Activated CD4-positive, CD25-positive, alpha-beta regulatory T cell treated with anti-CD3 and anti-CD28 coated beads, Interleukin-2, amount 50 U/mL, for 16 hours (primary cell): ENCODE data around the gene BMPR1A.

Source experiments
- DNase-seq: peaks from one replicate; pipeline ENCODE4 v3.0.0-alpha.2; 2020; ENCODE audit warnings: low read depth, low spot score

The BMPR1A gene

DNA sequence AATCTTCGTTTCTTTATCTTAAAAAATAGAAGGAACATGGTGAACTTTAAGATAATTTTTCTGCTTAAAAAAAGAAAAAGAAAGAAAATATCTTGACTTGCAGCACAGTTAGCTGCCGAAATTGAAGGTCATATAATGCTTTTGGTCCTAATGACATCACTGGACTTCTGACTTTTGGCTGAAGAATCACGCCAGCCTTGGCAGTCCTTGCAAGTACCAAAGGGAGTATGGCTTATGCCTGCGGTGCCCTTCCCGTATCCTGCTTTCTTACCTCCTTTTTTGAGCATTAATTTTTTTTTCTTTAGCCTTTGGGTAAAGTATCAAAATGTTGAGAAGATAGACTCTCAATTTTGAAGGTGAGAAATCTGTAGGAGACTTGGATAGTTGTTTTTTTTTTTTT, 7.0 kb downstream of the BMPR1A start:
- no peak for DNase-seq

DNA sequence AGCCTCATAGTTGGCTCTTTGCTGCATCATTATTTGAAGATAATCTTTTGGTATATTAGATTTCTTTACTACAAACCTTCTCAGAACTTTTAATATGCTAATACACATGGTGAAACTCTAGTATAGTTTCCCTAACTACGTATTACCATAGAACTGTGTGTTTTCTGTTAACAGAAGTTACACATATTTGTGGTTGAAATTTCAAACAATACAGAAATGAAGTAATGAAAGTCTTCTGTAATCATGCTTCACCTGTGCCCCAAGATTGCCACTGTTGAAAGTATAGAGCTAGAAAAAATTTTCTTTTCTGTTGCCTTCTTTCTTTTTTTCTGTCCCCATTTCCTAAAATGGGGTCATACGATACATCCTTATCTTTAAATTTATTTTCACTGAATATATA, 9.1 kb downstream of the BMPR1A start:
- no peak for DNase-seq

DNA sequence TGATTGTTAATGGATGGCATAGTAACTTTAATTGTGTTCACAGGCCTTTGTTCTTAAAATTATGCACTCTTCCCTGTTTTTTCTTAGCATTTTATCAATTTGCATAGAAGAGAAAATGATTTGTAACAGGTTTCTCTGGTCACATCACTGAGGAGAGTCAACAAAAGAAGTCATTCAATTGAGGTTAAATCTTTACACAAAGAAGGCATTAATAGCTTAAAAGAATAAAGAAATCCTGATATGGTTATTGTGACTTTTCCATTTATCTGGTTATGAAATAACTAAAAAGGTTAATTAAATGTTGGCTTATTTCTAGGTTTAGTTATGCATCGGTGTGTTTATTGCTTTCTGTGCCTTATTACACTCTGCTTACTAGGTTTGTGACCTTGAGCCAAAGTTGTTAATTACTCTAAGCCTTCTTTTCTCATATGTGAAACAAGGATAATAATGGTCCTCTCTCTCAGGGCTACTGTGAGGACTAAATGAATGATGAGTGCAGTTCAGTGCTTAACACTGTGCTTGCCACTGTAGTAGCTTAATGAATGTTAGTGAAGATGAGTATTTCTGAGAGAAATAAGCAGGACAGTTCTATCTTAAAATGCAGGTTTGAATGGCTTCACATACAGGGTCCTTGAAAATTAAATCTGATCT, 12.1 kb downstream of the BMPR1A start:
- no peak for DNase-seq

DNA sequence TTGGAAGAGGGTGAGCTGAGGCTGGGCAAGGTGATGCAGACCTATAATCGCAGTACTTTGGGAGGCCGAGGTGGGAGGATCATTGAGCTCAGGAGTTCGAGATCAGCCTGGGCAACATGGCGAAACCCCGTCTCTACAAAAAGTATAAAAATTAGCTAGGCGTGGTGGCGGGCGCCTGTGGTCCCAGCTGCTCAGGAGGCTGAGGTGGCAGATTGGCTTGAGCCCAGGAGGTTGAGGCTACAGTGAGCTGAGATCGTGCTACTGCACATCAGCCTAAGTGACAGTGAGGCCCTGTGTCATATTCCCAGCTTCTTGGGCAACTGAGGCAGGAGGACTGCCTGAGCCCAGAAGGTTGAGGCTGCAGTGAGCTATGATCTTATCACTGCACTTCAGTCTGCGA, 13.6 kb downstream of the BMPR1A start:
- DNase-seq, result no peak

DNA sequence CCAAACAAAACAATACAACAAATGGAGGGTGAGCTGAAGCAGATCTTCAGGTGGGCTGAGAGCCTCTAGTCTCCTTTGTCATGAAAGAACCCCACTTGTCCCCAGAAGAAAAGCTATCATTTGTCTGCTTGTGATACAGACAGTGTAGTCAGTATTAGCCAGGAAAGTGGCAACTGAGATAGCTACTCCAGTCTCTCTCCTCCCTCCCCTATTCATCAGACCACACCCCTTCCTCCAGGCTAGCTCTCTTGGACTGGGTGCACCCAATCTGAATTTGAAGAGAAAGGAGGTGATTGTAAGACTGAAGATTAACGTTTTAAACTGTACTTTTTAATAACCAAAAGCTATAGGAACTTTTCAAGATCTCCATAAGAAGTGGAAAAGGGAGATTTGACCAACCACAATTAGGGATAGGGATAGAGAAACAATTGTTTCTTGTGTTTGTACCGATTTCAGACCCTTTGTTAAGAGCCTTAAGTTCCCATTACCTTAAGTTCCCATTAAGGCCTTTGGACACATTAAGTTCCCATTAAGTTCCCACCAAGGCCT, 14.1 kb downstream of the BMPR1A start:
- no peak for DNase-seq

- DNase-seq, result no peak
Measured at GRCh38 chr10:86773498-86773897, 17.1 kb downstream of the BMPR1A start.

DNA sequence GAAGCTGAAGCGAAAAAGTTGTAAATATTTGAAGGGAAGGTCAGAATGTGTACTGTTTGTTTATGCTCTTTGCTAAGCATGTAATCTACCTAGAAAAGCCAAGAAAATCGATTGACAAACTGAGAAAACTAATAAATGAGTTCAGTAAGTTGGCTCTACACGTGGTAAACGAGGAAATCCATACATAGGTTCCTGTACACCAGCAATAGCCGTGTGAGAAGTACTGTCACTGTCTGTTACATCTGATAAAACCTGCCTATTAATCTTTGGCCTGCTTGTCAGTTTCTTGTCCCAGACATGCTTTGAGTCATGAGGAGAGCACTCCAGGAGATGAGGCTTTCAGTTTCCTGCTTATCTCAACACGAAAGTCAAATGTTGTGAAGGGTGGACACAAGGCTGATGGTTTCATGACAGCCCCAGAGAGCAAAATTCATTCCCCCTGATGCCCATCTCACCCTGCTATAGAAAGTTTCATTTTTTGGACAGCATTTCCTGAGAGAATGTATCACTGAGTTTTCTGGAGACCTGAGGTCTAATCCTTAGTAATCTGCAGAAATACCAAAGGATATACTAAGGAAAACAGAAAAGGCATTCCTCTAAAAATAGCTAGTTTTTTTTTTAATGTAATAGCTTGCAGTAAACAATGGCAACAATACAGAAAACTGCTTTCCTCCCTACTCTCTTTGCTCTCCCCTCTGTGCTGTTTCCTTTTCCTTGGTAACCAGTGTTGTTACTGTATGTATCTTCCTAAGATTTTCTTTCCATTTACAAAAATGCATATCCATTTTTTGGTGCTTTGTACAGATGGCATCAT, 18.8 kb downstream of the BMPR1A start:
- DNase-seq, result no peak

DNA sequence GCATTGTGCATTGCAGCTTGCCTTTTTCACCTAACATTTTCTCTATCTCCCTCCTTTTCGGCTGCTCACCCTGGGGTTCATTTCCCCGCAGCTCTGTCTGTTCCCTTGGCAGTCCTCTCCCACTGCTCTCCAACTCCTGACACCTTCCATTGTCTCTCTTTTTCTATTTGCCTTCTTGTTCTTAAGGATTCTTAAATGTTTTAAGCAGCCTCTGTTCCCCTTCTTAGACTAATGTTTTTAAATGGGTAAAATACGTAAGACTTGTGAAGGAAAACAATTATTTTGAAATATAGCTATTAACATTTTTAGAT, 19.4 kb downstream of the BMPR1A start:
- no peak for DNase-seq

GRCh38 chr10:86779220-86780017, 23.0 kb downstream of the BMPR1A start:
- DNase-seq, result no peak

DNA sequence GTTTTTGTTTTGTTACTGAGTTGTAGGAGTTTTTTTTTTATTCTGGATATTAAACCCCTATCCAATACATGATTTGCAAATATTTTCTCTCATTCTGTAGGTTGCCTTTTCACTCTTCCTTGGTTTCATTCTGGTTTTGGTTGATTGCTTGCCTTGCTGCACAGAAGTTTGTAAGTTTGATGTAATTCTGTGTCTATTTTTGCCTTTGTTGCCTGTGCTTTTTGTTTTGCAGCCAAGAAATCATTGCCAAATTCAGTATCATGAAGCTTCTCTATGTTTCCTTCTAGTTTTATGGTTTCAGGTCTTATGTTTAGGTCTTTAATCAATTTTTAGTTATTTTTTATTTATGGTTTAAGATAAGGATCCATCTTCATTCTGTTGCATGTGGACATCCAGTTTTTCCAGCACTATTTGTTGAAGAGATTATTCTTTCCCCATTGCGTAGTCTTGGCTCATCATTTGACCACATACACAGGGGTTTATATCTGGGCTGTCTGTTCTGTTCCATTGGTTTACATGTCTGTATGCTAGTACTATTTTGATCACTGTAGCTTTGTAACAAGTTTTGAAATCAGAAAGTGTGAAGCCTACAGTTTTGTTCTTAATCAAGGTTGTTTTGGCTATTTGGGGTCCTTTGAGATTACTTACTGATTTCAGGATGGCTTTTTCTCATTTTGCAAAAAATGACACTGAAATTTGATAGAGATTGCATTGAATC, 26.4 kb downstream of the BMPR1A start:
- no peak for DNase-seq

DNA sequence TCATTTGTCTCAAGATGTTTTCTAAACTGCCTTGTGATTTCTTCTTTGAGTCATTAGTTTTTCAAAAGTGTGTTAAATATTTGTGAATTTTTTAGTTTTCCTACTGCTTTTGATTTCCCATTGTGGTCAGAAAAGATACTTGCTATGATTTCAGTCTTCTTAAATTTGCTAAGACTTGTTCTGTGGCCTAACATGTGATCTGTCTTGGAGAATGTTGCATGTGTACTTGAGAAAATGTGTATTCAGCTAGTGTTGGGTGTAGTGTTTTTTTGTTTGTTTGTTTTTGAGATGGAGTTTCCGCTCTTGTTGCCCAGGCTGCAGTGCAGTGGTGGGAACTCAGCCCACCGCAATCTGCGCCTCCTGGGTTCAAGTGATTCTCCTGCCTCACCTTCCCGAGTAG, 28.6 kb downstream of the BMPR1A start:
- no peak for DNase-seq

DNA sequence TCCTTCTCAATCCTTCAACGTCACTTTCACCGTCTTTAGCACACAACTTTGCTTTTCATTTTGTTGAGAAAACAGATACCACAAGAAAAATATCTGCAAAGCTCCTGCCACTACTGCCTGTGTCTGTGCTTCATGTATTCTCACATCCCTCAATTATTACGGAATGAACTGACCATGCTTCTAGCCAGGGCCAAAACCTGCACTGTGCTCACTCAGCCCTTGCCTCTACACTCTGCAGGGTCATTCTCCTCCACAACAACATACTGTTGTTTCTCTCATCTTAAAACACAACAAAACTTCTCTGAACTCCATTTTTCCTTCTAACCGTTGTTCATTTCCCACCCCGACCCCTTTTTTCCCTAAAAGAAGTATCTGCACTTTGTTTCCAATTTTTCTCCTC, 29.5 kb downstream of the BMPR1A start:
- no peak for DNase-seq

DNA sequence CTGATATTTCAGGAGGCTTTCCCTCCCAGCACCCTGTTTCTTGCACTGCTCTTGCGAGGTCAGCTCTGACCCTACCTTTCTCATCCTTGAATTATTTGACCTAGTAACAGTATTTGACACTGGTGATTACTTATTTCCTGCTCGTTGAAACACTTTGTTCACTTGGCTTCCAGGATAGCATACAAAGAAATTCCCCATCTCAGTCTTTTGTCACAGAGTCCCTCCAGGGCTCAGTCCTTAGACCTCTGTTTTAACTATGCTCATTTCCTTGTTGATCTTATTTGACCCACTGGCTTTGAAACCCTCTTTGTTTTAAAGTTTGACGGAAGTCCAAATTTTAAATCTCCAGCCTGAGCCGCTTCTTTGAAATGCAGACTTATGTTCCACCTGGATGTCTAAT, 29.9 kb downstream of the BMPR1A start:
- no peak for DNase-seq

DNA sequence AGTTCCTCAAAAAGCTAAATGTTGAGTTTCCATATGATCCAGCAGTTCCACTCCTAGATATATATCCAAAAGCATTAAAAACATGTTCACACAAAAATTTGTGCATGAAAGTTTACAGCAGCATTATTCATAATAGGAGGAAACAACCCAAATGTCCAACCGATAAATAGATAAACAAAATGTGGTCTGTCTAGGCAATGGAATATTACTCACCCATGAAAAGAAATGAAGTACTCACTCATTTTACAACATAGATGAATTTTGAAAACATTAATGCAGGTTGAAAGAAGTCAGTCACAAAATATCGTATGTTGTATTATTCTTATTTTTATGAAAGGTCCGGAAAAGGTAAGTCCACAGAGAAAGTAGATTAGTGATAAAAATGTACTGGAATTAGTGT, 34.0 kb downstream of the BMPR1A start:
- no peak for DNase-seq

GRCh38 chr10:86792461-86793167, 36.2 kb downstream of the BMPR1A start:
- DNase-seq, result no peak

GRCh38 chr10:86793696-86794095, 37.3 kb downstream of the BMPR1A start:
- DNase-seq, result no peak

DNA sequence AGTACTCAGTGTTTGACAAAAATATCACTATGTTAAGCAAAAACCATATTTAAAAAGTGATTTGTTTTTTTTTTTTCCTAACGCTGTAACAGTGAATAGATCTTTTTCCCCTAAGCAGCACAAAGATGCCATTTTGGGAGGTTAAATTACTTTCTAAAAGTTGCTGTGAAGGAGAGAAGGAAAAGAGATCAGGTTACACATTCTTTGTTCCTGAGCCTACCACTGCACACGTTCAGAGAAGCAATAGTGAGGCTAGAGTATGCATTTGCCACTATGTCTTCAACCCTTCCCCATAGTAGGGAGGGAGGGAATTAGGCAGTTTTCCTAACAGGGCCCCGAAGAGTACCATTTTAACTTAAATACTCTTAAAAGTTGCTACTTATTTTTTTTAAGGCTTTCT, 38.9 kb downstream of the BMPR1A start:
- DNase-seq, result no peak

DNA sequence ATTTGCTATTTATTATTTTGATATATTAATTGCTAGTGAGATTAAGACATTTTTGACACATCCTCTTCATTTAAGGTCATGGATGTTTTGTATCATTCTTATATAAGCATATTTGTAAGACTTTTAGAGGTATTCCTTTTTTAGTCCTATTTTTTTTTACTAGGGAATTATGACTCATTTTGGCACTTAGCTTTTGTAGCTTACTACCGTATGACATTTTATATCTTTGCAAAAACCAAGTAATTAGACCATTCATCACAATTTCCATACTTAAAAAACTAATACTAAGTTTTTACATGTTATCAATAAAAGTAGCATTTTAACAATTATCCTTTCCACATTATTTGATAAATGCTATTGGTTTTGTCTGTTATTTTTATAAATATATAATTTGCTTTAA, 41.6 kb downstream of the BMPR1A start:
- no peak for DNase-seq

GRCh38 chr10:86798611-86799010, 42.2 kb downstream of the BMPR1A start:
- DNase-seq, result no peak

DNA sequence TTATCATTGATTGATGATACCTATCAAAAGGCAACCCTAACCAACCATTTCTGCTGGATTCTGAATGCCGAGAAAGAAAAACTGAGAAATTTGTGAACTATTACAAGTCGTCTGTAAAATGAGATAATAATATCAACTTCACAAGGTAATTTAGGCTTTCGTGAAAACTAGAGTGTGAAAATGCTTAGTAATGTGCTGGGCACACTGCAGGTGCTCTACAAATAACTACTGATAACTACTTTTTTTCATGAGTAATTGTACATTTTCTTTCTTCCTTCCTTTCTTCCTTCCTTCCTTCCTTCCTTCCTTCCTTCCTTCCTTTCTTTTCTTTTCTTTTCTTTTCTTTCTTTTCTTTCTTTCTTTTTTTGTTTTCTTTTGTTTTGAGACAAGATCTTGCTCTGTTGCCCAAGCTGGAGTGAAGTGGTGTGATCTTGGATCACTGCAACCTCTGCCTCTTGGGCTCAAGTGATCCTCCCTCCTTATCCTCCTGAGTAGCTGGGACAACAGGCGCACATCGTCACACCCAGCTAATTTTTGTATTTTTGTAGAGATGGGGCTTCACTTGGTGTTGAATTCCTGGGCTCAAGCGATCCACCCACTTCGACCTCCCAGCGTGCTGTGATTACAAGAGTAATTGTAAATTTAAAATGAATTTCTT, 42.9 kb downstream of the BMPR1A start:
- DNase-seq, result no peak

DNA sequence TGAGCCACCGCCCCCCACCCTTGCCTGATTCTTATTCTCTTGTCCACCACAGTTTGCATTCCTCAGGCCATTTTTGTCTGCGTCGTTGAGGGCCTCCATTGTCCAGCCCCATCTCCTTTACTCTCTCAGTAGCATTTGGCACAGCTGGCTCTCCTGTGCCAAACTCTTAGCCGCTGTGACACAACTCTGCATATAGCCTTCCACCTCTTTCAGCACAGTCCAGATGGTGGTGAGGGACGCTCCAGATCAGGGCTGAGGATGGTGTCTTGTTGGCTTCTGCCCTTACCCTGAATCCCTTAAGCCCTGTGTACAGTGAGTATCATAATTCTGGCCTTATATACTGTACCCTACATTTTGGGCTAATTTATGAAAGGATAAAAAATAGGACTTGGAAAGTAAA, 45.6 kb downstream of the BMPR1A start:
- DNase-seq, result no peak
